ENCODE results near the gene MAJIN.

The MAJIN gene

DNA sequence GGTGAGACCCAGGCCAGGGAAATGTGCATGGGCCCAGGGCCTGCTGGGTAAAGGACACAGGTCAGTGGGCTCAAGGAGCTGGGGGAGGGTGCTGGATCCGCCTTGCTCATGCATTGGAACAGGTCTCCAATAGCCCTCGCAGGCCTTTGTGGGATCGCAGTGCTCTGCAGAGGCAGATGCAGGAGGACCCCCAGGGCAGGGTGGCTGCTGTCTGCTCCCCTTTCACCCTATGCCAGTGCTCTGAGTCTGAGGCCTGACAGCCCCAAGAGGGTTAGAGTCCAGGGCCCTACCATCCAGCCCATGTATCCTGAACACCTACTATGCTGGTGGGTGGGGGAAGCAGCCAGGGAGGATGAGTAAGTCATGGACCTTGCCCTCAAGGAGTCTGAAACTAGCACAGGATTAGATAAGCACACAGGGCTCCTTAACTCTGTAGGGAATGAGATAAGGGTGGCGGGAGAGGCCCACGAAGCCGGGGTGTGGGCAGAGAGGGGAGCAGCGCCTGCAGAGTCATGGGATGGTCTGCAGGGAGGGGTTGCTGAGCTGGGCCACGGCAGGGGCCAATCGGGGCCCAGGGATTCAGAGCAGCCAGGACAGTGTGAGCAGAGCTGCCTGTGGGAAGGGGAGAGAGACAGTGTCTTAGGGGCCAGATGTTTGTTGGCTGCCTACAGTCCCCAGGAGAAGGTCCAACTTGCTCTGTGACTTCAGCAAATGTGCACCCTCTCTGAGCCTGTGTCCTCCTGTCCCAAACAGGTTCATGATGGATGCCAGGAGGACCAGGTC, 83.0 kb downstream of the MAJIN start (continued):
- TF ChIP-seq, protein P1, sequence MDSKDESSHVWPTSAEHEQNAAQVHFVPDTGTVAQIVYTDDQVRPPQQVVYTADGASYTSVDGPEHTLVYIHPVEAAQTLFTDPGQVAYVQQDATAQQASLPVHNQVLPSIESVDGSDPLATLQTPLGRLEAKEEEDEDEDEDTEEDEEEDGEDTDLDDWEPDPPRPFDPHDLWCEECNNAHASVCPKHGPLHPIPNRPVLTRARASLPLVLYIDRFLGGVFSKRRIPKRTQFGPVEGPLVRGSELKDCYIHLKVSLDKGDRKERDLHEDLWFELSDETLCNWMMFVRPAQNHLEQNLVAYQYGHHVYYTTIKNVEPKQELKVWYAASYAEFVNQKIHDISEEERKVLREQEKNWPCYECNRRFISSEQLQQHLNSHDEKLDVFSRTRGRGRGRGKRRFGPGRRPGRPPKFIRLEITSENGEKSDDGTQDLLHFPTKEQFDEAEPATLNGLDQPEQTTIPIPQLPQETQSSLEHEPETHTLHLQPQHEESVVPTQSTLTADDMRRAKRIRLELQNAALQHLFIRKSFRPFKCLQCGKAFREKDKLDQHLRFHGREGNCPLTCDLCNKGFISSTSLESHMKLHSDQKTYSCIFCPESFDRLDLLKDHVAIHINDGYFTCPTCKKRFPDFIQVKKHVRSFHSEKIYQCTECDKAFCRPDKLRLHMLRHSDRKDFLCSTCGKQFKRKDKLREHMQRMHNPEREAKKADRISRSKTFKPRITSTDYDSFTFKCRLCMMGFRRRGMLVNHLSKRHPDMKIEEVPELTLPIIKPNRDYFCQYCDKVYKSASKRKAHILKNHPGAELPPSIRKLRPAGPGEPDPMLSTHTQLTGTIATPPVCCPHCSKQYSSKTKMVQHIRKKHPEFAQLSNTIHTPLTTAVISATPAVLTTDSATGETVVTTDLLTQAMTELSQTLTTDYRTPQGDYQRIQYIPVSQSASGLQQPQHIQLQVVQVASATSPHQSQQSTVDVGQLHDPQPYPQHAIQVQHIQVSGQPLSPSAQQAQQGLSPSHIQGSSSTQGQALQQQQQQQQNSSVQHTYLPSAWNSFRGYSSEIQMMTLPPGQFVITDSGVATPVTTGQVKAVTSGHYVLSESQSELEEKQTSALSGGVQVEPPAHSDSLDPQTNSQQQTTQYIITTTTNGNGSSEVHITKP (tag by site-specific recombination; IDR thresholded peaks at IDR 0.05): peak; percentile 59
- TF ChIP-seq ZNF785 (tag by site-specific recombination; IDR thresholded peaks at IDR 0.05) (no peak), ZNF558 (tag by site-specific recombination; IDR thresholded peaks at IDR 0.05) (no peak), ZNF366 (tag by site-specific recombination; conservative IDR thresholded peaks at IDR 0.05) (no peak), TRIM28 (IDR thresholded peaks at IDR 0.05; ENCODE audit: borderline replicate concordance, low read length) (no peak), ZNF600 (tag by site-specific recombination; IDR thresholded peaks at IDR 0.05) (peak; percentile 37; the same call in 1 of the 2 replicates), ZNF324 (tag by site-specific recombination; IDR thresholded peaks at IDR 0.05) (no peak), GLIS1 (tag by site-specific recombination; IDR thresholded peaks at IDR 0.05) (peak; percentile 21; the same call in 1 of the 2 replicates), ZNF792 (tag by site-specific recombination; IDR thresholded peaks at IDR 0.05) (no peak), ZNF830 (tag by site-specific recombination; IDR thresholded peaks at IDR 0.05; ENCODE audit: low read depth) (no peak), ZNF223 (tag by site-specific recombination; IDR thresholded peaks at IDR 0.05) (no peak), KLF1 (tag by site-specific recombination; IDR thresholded peaks at IDR 0.05) (peak; percentile 57; the same call in 1 of the 2 replicates), ZNF548 (tag by site-specific recombination; IDR thresholded peaks at IDR 0.05) (no peak), ZNF426 (tag by site-specific recombination; IDR thresholded peaks at IDR 0.05) (no peak), ZNF221 (tag by site-specific recombination; IDR thresholded peaks at IDR 0.05; ENCODE audit: borderline replicate concordance) (no peak), ZNF501 (tag by site-specific recombination; IDR thresholded peaks at IDR 0.05) (no peak), ZNF629 (tag by site-specific recombination; IDR thresholded peaks at IDR 0.05) (no peak), ZNF510 (tag by site-specific recombination; IDR thresholded peaks at IDR 0.05; ENCODE audit: insufficient replicate concordance) (no peak), MYNN (tag by site-specific recombination; IDR thresholded peaks at IDR 0.05; ENCODE audit: borderline replicate concordance) (no peak), PRDM1 (tag by site-specific recombination; IDR thresholded peaks at IDR 0.05) (no peak), ZNF311 (tag by site-specific recombination; IDR thresholded peaks at IDR 0.05; ENCODE audit: borderline replicate concordance) (no peak), ZNF404 (tag by site-specific recombination; IDR thresholded peaks at IDR 0.05) (no peak), ZNF19 (tag by site-specific recombination; IDR thresholded peaks at IDR 0.05; ENCODE audit: low read depth) (no peak)
- TF ChIP-seq, protein P2, sequence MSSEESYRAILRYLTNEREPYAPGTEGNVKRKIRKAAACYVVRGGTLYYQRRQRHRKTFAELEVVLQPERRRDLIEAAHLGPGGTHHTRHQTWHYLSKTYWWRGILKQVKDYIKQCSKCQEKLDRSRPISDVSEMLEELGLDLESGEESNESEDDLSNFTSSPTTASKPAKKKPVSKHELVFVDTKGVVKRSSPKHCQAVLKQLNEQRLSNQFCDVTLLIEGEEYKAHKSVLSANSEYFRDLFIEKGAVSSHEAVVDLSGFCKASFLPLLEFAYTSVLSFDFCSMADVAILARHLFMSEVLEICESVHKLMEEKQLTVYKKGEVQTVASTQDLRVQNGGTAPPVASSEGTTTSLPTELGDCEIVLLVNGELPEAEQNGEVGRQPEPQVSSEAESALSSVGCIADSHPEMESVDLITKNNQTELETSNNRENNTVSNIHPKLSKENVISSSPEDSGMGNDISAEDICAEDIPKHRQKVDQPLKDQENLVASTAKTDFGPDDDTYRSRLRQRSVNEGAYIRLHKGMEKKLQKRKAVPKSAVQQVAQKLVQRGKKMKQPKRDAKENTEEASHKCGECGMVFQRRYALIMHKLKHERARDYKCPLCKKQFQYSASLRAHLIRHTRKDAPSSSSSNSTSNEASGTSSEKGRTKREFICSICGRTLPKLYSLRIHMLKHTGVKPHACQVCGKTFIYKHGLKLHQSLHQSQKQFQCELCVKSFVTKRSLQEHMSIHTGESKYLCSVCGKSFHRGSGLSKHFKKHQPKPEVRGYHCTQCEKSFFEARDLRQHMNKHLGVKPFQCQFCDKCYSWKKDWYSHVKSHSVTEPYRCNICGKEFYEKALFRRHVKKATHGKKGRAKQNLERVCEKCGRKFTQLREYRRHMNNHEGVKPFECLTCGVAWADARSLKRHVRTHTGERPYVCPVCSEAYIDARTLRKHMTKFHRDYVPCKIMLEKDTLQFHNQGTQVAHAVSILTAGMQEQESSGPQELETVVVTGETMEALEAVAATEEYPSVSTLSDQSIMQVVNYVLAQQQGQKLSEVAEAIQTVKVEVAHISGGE (tag by site-specific recombination; conservative IDR thresholded peaks at IDR 0.05; ENCODE audit: low read depth): no peak
- TF ChIP-seq, protein P3, sequence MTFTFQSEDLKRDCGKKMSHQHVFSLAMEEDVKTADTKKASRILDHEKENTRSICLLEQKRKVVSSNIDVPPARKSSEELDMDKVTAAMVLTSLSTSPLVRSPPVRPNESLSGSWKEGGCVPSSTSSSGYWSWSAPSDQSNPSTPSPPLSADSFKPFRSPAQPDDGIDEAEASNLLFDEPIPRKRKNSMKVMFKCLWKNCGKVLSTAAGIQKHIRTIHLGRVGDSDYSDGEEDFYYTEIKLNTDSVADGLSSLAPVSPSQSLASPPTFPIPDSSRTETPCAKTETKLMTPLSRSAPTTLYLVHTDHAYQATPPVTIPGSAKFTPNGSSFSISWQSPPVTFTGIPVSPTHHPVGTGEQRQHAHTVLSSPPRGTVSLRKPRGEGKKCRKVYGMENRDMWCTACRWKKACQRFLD (tag by site-specific recombination; IDR thresholded peaks at IDR 0.05): no peak
- TF ChIP-seq, protein P4, sequence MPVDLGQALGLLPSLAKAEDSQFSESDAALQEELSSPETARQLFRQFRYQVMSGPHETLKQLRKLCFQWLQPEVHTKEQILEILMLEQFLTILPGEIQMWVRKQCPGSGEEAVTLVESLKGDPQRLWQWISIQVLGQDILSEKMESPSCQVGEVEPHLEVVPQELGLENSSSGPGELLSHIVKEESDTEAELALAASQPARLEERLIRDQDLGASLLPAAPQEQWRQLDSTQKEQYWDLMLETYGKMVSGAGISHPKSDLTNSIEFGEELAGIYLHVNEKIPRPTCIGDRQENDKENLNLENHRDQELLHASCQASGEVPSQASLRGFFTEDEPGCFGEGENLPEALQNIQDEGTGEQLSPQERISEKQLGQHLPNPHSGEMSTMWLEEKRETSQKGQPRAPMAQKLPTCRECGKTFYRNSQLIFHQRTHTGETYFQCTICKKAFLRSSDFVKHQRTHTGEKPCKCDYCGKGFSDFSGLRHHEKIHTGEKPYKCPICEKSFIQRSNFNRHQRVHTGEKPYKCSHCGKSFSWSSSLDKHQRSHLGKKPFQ (tag by site-specific recombination; IDR thresholded peaks at IDR 0.05): no peak
- TF ChIP-seq, protein P5, sequence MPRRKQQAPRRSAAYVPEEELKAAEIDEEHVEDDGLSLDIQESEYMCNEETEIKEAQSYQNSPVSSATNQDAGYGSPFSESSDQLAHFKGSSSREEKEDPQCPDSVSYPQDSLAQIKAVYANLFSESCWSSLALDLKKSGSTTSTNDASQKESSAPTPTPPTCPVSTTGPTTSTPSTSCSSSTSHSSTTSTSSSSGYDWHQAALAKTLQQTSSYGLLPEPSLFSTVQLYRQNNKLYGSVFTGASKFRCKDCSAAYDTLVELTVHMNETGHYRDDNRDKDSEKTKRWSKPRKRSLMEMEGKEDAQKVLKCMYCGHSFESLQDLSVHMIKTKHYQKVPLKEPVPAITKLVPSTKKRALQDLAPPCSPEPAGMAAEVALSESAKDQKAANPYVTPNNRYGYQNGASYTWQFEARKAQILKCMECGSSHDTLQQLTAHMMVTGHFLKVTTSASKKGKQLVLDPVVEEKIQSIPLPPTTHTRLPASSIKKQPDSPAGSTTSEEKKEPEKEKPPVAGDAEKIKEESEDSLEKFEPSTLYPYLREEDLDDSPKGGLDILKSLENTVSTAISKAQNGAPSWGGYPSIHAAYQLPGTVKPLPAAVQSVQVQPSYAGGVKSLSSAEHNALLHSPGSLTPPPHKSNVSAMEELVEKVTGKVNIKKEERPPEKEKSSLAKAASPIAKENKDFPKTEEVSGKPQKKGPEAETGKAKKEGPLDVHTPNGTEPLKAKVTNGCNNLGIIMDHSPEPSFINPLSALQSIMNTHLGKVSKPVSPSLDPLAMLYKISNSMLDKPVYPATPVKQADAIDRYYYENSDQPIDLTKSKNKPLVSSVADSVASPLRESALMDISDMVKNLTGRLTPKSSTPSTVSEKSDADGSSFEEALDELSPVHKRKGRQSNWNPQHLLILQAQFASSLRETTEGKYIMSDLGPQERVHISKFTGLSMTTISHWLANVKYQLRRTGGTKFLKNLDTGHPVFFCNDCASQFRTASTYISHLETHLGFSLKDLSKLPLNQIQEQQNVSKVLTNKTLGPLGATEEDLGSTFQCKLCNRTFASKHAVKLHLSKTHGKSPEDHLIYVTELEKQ (tag by site-specific recombination; IDR thresholded peaks at IDR 0.05; ENCODE audit: borderline replicate concordance): no peak

Measured in HEK293 (cell line).